ENCODE results near the gene LIN52.
"Not testable (repeated sequence)": the region's sequence is repeated elsewhere in the genome, so short reads cannot be mapped to it uniquely, and the experiment has no call there.

LIN52 gene

GRCh38 chr14:74083161-74083560 lies 1.6 kb upstream of the LIN52 start:
- peaks cover 40% of the 10 kb centered on the region for H3K4me1 Mint-ChIP-seq
- H3K9me3 Mint-ChIP-seq = no peaks in the 10 kb centered on the region
- H3K27me3 Mint-ChIP-seq = no peaks in the 10 kb centered on the region
- H3K36me3 Mint-ChIP-seq = no peaks in the 10 kb centered on the region
- H3K27ac Mint-ChIP-seq = no peak overlapping the region
- peak overlapping the region; percentile 100 for H3K4me3 Mint-ChIP-seq

- Mint-ChIP-seq H3K27me3 (no peaks in the 10 kb centered on the region), H3K9me3 (no peaks in the 10 kb centered on the region), H3K36me3 (no peaks in the 10 kb centered on the region), H3K27ac (peak overlapping the region; percentile 88), H3K4me3 (peak overlapping the region; percentile 100), H3K4me1 (peaks cover 43% of the 10 kb centered on the region)
These were observed 926 bp upstream of the LIN52 start for GRCh38 chr14:74083784-74084276.

DNA sequence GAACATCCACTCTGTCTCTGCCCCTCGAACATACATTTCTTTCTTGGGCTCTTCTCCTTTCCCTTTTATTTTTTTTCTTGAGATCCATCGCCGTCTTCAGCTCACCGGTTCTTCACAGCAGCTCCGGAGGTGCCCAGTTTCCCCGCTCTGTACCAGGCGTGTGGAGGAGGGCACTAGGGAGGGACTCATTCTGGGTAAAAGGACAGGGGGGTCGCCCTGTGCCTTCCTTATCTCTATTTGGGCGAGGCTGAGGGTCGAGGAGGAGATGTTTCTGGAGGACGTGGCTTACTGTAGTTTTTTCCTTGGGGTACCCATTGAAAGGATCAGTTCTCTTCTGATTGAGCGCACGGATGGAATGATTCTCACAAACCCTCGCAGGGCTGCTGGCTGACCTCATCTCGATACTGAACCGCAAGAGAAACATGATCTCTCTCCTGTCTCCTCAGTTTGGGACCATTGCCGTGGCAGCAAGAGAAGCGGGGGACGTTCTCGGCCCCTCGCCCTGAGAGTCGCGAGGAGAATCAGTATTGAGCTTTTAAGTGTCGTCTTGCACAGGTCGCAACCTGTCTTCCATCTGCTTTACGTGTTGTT lies 386 bp downstream of the LIN52 start:
- Mint-ChIP-seq H3K9me3 (no peaks in the 10 kb centered on the region), H3K4me3 (peak overlapping the region; percentile 100)

GRCh38 chr14:74085828-74086227 lies 1.1 kb downstream of the LIN52 start:
- Mint-ChIP-seq H3K9me3 (no peaks in the 10 kb centered on the region), H3K4me1 (peaks cover 48% of the 10 kb centered on the region), H3K36me3 (peaks cover 1% of the 10 kb centered on the region), H3K27ac (peak overlapping the region; percentile 99), H3K27me3 (no peaks in the 10 kb centered on the region), H3K4me3 (peak overlapping the region; percentile 100)

More for the DNA sequence above, 386 bp downstream of the LIN52 start:
- no peaks in the 10 kb centered on the region for H3K27me3 Mint-ChIP-seq
- peak overlapping the region; percentile 99 for H3K27ac Mint-ChIP-seq
- peaks cover 48% of the 10 kb centered on the region for H3K4me1 Mint-ChIP-seq
- H3K36me3 Mint-ChIP-seq = peaks cover 1% of the 10 kb centered on the region

- Mint-ChIP-seq H3K4me3 (no peak overlapping the region), H3K27ac (no peak overlapping the region), H3K9me3 (no peaks in the 10 kb centered on the region), H3K4me1 (peaks cover 28% of the 10 kb centered on the region), H3K27me3 (no peaks in the 10 kb centered on the region), H3K36me3 (peaks cover 3% of the 10 kb centered on the region)
These were observed 4.7 kb downstream of the LIN52 start for GRCh38 chr14:74089251-74090020.

DNA sequence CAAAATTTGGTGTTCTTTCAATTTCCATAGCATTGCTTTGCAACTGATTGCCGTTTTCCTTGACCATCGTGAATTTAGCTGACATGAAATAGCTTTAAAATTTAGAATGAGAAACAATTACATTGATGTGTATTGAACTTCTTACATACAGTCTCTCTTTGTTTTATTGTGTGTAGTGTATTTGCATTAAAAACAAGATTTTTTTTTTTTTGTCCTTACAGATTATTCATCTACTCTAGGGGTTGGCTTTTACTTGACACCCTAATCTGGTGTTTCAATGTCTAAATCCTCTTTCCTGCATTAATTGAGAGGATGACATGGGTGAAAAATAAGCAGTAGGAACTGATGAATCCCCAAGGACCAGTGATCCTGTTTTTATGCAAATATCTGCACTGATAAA lies 20.6 kb downstream of the LIN52 start:
- Mint-ChIP-seq H3K9me3 (no peaks in the 10 kb centered on the region), H3K27ac (no peak overlapping the region), H3K4me3 (no peak overlapping the region), H3K36me3 (peaks cover 10% of the 10 kb centered on the region), H3K4me1 (no peaks in the 10 kb centered on the region), H3K27me3 (no peaks in the 10 kb centered on the region)

DNA sequence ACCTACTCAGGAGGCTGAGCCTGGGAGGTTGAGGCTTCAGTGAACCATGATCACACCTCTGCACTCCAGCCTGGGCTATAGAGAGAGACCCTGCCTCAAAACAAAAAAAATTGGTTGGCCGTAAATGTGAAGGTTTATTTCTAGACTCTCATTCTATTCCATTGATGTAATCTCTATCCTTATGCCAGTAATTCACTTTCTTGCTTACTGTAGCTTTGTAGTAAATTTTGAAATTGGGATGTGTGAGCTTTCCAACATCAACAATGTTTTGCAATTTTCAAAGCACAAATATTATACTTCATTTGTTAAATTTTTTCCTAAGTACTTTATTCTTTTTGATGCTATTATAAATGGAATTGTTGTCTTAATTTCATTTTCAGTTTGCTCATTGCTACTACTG lies 24.6 kb downstream of the LIN52 start:
- H3K27ac Mint-ChIP-seq = no peak overlapping the region
- no peak overlapping the region for H3K4me3 Mint-ChIP-seq
- H3K4me1 Mint-ChIP-seq = no peaks in the 10 kb centered on the region
- peaks cover 8% of the 10 kb centered on the region for H3K36me3 Mint-ChIP-seq
- no peaks in the 10 kb centered on the region for H3K27me3 Mint-ChIP-seq
- H3K9me3 Mint-ChIP-seq = no peaks in the 10 kb centered on the region

GRCh38 chr14:74111395-74112216 lies 26.9 kb downstream of the LIN52 start:
- H3K27ac Mint-ChIP-seq, H3K36me3 Mint-ChIP-seq, H3K4me1 Mint-ChIP-seq, H3K4me3 Mint-ChIP-seq, H3K27me3 Mint-ChIP-seq, H3K9me3 Mint-ChIP-seq: not testable (repeated sequence)

GRCh38 chr14:74125487-74125886 lies 40.7 kb downstream of the LIN52 start:
- not testable (repeated sequence) for H3K9me3 Mint-ChIP-seq, H3K27me3 Mint-ChIP-seq, H3K27ac Mint-ChIP-seq, H3K4me1 Mint-ChIP-seq, H3K4me3 Mint-ChIP-seq
- H3K36me3 Mint-ChIP-seq = peaks cover 25% of the 10 kb centered on the region

DNA sequence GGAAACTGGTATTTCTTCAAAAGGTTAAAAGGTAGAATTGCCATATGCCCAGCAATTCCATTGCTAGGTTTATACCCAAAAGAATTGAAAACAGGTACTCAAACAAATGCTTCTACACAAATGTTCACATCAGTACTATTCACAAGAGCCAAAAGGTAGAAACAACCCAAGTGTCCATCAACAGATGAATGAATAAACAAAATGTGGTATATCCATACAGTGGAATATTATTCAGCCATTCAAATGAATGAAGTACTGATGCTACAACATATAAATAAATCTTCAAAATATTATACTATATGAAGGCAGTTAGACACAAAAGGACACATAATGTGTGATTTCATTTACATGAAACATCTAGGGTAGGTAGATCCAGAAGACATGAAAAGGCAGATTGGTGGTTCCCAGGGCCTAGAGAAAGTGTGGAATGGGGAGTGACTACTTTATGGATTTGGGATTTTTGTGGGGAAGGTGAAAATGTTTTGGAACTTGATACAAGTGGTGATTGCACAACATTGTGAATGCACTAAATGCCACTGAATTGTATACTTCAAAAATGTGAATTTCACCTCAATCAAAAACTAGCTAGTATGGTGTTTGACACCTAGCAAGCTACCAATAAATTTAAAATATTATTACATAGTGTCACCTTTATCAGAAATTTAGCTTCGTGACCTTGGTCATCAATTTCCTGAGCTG lies 41.7 kb downstream of the LIN52 start:
- Mint-ChIP-seq H3K4me1 (no peaks in the 10 kb centered on the region), H3K27me3 (no peaks in the 10 kb centered on the region), H3K4me3 (no peak overlapping the region), H3K27ac (no peak overlapping the region), H3K36me3 (peaks cover 20% of the 10 kb centered on the region), H3K9me3 (no peaks in the 10 kb centered on the region)

GRCh38 chr14:74127634-74128033 lies 42.9 kb downstream of the LIN52 start:
- Mint-ChIP-seq H3K27ac (no peak overlapping the region), H3K4me3 (no peak overlapping the region), H3K4me1 (no peaks in the 10 kb centered on the region), H3K27me3 (no peaks in the 10 kb centered on the region), H3K9me3 (no peaks in the 10 kb centered on the region), H3K36me3 (peaks cover 20% of the 10 kb centered on the region)

- Mint-ChIP-seq H3K27me3 (no peaks in the 10 kb centered on the region), H3K27ac (peak overlapping the region; percentile 37), H3K4me3 (no peak overlapping the region), H3K9me3 (no peaks in the 10 kb centered on the region), H3K4me1 (peaks cover 25% of the 10 kb centered on the region), H3K36me3 (peaks cover 2% of the 10 kb centered on the region)
These were observed 49.2 kb downstream of the LIN52 start for GRCh38 chr14:74133833-74134481.

DNA sequence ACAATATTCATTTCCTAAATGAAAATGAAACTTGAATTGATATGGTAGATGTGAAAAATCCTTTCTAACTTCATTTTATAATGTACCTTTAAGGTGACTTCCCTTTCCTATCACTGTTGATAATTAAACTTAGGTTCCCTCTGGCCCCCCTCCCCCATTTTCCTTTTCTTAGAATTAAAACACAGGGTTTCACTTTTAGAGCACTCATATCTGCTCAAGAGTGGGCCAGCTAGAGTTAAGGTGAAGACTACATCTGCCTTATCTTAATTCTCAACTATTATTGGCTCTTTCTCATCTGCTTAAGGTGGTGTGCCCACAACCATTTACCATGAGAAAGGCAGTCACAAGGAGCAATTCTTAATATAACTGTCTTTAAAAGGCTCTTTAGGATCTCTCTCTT lies 49.7 kb downstream of the LIN52 start:
- no peaks in the 10 kb centered on the region for H3K9me3 Mint-ChIP-seq
- no peaks in the 10 kb centered on the region for H3K36me3 Mint-ChIP-seq
- no peaks in the 10 kb centered on the region for H3K27me3 Mint-ChIP-seq
- H3K4me3 Mint-ChIP-seq = no peak overlapping the region
- peak overlapping the region; percentile 37 for H3K27ac Mint-ChIP-seq
- peaks cover 25% of the 10 kb centered on the region for H3K4me1 Mint-ChIP-seq

GRCh38 chr14:74135426-74135825 lies 50.7 kb downstream of the LIN52 start:
- no peaks in the 10 kb centered on the region for H3K36me3 Mint-ChIP-seq
- H3K27ac Mint-ChIP-seq = no peak overlapping the region
- H3K27me3 Mint-ChIP-seq = no peaks in the 10 kb centered on the region
- no peak overlapping the region for H3K4me3 Mint-ChIP-seq
- no peaks in the 10 kb centered on the region for H3K9me3 Mint-ChIP-seq
- H3K4me1 Mint-ChIP-seq = peaks cover 25% of the 10 kb centered on the region

DNA sequence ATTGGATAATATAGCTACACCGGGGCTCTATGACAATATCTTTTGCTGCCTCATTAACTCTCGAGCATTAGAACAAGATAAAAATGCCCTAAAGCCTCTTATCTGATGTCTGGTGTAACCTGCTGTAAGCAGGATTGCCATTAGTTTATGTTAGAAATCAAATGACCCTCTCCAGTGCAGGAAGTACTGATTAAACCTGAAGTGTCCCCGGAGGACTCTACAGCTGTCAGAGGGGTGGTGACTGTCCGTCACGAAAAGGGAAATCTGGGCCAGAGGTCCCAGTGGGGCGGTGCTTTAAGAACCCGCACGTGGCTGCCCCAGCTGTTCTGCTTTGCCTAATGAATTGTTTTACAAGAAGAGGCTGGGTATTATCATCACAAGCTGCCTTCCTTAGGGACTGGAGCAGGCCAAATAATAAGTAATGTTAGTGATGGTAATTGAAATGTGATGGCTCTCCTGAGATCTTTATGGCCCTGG lies 55.7 kb downstream of the LIN52 start:
- Mint-ChIP-seq H3K36me3 (peaks cover 3% of the 10 kb centered on the region), H3K9me3 (no peaks in the 10 kb centered on the region), H3K27ac (no peak overlapping the region), H3K4me1 (peaks cover 13% of the 10 kb centered on the region), H3K4me3 (no peak overlapping the region), H3K27me3 (no peaks in the 10 kb centered on the region)

Data from activated naive CD4-positive, alpha-beta T cell treated with anti-CD3 and anti-CD28 coated beads, Interleukin-2, amount 50 U/mL, for 24 hours (primary cell).